HG02885 (cell line): Measurements from ENCODE around the gene GIT2.
"Not testable (repeated sequence)": the region's sequence is repeated elsewhere in the genome, so short reads cannot be mapped to it uniquely, and the experiment has no call there.

ENCODE experiments used
- ATAC-seq: cut with Tn5 transposase; IDR thresholded peaks from one replicate; pipeline ENCODE4 v1.9.1; 2021; ENCODE audit warnings: mild to moderate bottlenecking; ENCODE audit not compliant: unreplicated experiment, poor library complexity

The GIT2 gene, protein sequence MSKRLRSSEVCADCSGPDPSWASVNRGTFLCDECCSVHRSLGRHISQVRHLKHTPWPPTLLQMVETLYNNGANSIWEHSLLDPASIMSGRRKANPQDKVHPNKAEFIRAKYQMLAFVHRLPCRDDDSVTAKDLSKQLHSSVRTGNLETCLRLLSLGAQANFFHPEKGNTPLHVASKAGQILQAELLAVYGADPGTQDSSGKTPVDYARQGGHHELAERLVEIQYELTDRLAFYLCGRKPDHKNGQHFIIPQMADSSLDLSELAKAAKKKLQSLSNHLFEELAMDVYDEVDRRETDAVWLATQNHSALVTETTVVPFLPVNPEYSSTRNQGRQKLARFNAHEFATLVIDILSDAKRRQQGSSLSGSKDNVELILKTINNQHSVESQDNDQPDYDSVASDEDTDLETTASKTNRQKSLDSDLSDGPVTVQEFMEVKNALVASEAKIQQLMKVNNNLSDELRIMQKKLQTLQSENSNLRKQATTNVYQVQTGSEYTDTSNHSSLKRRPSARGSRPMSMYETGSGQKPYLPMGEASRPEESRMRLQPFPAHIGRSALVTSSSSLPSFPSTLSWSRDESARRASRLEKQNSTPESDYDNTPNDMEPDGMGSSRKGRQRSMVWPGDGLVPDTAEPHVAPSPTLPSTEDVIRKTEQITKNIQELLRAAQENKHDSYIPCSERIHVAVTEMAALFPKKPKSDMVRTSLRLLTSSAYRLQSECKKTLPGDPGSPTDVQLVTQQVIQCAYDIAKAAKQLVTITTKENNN

DNA sequence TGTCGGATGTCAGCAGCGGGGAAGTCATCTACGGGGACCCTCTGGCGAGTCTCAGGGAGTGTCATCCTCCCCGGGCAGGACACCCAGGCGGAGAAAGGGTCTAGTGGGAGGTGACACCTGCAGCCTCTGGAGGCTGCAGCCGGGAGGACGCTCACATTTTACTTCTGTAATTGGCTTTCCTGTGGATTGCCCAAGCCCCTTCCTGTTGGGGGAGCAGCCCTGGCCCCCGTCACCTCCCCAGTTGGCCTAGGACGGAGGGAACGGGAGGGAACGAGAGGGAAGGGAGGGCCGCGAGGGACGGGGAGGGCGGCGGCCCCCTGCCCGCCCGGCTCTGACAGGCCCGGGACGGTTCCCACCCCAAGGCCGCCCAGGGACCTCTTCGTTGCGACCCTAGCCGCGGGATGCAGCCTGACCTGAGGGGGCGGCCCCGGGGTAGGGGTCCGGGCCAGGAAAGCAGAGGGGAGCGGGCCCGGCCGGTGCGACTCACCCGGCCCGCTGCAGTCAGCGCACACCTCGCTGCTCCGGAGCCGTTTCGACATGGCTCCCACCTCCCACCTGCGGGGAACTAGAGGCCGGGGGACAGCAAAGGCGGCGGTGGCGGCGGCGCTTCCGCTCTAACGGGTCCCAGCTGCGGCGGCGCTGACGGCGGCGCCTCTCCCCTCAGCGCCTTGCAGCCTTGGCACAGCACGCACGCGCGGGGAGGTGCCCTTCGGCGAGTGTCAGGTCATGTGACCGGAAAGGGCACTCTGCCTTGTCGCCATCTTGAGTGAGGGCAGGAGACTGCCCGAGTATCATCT lies at the start of gene GIT2:
TSS of gene GIT2 (minus strand) at position 683 of the 797 bp plus-strand sequence. CDS start at position 539, 144 bp downstream.
- peak; percentile 73 for ATAC-seq

DNA sequence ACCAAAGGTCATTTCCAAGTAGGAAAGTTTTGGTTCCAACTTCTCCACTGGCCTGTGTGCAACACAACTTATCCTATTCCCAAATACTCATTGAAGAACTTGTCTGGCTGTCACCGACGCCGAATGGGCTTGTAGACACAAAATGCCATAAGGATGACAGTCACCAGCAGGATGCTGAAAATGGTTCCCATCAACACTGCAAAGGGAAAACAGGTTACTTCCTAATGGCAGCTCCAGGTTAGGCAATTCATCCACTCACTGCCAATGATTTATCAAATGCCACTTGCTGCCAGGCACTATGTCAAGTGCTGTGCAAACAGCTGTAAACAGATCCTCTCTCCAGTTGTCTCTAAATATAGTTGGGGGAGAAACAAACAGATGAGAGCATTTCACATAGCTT lies 46.1 kb upstream of the GIT2 start:
- ATAC-seq, result no peak

DNA sequence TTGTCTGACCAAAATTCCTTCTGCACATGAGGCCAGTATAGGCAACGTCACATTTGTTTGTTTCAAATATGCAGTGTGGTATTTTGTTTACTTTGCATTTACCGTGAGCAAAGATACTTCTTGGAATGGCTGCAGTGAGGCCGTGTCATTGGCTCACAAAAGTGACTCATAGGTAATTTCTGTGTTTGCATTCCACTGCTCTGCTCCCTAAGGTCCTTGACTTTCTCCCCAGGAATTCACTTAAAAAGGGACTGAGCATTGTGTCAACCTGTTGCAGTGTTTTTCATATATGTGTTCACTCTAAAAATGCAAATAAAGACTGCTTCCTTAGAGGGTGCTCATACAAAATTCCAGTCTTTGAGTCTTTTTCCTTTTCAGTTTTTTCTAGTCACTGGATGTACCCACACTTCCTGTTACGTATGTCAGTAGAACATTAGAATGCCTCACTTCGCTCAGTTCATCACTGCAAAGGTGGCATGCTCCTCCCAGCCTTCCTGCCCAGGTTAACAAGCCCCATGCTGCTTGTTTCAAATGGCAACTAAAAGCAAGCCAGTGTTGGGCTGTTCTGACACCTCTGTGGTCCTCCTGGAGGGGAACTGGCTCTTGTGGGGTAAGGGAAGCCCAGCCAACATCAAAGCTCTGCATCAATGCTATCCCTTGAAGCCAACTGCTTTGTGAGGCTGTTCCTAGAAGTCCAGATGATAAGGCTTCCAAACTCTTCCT lies 43.1 kb upstream of the GIT2 start:
- no peak for ATAC-seq

DNA sequence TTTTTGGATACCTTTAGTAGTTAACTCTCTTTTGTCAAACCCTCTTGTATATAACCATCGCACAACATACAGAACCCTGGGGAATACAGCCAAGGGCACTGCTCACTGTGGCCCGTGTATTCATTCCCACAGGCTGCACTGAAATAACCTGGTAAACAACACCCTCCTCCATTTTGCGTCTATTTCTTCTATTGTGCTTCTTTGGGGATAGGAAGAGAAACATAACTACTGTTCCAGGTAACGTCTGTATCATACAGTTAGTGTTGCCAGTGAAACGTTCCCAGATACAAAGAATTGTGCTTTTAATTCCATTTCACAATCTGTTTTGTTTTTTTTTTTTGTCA lies 42.5 kb upstream of the GIT2 start:
- ATAC-seq, result no peak

DNA sequence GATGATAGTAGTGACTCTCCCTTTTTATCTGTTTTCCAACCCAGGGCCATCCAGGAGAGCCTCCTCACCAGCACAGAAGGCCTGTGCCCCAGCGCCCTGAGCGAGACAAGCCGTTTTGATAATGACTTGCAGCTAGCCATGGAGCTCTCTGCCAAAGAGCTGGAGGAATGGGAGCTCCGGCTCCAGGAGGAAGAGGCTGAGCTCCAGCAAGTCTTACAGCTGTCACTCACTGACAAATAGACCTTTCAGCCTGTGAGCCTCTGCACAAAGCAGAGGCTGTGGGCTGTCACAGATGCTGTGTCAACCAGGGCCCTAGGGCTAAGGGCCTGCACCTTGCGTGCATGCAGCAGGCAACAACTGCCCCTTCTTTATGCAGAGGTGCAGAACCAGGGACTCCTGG lies 41.1 kb upstream of the GIT2 start:
- ATAC-seq, result no peak

DNA sequence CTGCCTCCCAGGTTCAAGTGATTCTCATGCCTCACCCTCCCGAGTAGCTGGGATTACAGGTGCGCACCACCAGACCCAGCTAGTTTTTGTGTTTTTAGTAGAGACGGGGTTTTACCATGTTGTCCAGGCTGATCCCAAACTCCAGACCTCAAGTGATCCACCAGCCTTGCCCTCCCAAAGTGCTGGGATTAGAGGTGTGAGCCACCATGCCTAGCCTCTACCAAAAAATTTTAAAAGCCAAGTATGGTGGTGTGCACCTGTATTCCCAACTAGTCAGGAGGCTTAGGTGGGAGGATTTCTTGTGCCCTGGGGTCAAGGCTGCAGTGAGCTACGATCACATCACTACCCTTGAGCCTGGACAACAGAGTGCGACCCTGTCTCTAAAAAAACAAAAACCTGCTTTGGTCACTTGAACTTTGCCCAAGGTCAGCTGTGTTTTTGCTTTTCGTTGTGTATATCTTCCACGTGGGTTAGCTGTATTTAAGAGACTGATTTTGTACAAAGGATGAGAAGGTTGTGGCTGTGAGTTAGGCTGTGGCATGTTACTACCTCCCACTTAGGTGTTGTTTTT lies 39.5 kb upstream of the GIT2 start:
- no peak for ATAC-seq

DNA sequence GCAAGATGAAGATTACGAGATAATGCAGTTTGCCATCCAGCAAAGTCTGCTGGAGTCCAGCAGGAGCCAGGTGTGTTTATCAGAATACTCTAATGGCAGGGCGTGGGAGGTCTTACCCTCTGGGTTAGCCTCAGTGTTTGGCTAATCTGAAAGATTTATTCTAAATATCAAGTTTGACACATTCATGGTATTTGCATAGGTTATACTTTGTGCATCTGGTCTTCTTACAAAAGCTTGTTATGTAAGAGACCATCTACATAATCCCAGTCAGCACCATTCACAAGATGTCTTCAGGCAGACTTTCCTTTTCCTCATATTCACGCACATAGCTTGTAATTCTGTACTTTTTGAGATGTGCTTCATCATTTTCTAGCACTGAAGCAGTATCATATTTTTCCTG lies 37.7 kb upstream of the GIT2 start:
- ATAC-seq, result no peak

DNA sequence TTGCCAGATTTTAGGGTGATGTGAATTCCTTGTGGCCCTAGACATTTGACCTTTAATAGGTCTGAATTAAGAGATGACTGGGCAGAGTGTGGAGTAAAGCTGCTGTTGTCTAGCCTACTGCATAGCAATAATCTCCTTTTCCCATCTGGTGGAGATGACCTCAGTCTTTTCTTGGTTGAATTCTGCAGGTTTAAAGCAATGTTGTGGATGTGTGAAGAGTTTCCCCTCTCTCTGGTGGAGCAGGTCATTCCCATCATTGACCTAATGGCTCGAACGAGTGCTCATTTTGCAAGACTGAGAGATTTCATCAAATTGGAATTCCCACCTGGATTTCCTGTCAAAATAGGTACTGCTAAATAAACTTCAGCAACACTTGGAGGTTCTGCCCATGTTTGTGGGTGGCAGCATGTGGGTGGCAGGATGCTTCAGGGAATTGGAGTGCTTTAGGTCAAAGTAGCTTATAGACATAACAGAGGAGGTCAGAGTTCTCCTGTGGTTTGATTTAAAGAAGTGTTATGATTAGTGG lies 33.2 kb upstream of the GIT2 start:
- ATAC-seq, result no peak

DNA sequence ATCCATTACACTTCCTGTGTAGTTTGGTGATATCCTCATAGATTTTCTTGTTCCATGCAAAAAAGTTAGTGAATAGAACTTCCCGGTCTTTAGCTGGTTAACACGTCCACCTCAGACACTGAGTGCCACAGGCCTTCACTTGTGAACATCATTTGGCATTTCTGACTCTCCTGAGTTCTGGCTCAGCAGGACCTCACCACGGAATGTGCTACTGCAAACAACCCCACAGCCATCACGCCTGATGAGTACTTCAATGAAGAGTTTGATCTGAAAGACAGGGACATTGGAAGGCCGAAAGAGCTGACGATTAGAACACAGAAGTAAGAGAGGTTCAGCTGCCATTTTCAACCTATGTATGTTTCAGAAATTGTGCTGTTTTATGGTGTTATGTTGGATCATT lies 32.2 kb upstream of the GIT2 start:
- no peak for ATAC-seq

DNA sequence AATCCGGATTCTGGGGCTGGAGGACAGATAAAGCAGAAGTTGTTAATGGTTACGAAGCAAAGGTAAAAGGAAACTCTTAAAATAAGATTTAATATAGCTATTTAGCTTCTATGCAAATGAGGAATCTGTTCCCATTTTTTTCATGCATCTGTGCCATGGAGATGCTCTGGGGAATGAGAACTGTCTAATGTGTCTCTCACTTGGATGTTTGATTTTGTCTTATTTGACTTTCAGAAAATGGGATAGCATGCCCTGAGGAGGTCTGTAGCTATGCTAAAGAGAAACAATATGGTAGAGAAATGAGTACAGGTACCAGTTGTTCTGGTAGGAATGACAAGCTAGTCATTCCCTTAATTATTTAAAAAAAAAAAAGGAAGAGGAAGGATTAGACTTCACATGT lies 27.9 kb upstream of the GIT2 start:
- ATAC-seq, result no peak

DNA sequence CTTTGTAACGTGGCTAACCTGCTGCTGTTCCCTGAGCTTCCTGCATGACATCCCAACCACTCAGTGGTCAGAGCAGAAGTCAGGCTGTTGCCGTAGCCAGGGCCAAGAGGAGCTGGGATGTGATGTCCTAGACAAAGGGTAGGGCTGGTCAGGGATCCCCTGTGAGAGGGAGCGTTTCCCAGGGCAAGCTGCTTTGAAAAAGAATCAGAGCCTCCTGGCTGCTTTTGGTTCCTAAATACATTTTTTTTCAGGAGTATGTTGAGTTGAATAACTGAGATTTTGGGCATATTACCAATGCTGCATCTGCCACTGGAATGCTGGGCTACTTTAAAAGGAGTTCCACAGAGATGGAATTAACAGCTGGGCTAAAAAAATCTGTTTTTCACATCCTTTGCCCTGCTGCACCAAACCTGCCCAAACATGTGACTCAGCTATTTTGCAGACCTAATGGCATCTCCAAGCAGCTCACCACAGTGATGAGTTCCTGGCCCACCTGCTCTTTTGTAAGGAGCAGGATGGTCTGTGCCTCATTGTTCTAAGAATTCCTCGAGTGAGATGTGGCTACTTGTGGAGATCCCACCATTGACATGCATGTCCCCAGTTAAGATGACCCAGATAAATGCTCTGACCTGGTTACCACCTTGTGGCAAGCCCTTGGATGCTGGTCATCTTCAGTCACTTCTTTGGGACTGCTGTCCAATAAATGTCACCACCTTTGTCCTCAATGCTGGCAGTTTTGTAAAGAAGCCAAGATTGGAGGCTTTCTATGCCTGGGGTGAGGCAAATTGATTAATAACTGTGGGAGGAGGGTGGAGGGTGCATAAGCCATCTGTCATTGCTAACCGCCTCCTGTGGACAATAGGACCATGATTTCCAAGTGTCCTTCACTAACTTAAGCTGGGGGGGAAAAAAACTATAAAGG lies 27.2 kb upstream of the GIT2 start:
- ATAC-seq, result no peak

DNA sequence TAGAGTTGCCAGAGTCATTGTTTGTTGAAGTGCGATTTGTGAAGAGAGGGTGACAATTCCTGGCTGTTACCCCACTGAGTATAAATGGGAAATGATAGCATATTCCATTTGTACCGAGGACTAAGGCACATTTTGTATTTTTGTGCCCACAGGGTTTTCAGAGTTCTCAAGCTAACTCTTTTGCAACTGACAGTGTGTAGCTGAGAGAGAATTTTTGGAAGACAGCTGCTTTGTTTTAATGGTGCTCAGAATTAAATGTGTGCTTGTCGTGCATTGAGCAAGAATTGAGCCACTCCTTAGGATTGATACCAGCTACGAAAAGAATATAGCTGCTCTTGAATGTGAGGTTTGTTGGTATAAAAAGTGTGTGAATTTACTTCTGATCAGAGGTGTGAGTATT lies 24.8 kb upstream of the GIT2 start:
- ATAC-seq, result no peak

DNA sequence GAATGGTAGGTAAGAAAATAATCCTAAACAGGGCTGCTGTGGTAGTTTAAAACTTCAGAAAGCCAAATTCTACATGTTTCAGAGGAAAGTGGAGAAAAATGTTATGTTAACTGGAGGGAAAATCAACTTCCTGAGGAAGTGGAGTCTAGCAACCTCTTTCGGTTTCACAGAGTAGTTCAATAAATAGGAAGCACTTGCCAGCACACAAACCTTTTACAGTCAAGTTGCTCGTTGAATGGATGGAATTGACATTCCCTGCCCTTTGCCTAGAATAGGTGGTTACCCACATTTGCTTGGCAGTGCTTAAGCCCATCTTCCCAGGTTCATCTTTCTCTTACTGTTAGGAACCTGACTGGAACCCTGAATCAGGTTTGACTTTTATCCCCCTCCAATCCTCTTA lies 19.0 kb upstream of the GIT2 start:
- no peak for ATAC-seq

DNA sequence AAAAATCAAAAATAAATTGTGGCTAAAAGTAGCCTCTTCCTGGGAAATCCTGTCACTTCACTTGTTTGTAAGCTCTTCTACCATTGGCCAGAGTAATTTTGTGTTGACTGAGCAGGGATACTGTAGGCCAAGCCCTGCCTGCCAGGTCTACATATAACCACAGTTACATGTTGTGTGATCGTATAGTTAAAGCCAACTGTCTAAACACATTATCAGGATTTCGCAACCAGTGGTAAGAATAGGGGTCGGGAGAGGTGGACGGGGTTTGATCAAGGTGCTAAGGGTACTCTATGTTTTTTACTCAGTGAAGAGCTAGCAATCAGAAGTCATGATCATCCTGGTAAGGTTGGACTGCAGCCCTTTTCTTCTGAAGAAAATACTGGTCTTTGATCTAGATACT lies 16.5 kb upstream of the GIT2 start:
- no peak for ATAC-seq

DNA sequence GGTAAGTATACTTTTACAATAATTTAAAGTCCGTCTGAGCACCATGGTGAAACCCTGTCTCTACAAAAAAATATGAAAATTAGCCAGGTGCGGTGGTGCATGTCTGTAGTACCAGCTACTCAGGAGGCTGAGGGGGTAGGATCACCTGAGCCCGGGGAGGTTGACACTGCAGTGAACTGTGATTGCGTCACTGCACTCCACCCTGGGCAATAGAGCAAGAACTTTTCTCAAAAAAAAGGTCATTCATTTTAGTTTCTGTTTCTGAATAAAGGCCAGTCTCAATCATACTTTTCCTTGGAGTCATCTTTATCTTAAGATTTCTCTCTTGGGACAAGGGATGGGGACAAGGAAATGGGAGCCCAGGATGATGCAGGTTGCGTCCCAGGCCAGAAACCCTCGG lies 16.0 kb upstream of the GIT2 start:
- peak; percentile 65 for ATAC-seq

DNA sequence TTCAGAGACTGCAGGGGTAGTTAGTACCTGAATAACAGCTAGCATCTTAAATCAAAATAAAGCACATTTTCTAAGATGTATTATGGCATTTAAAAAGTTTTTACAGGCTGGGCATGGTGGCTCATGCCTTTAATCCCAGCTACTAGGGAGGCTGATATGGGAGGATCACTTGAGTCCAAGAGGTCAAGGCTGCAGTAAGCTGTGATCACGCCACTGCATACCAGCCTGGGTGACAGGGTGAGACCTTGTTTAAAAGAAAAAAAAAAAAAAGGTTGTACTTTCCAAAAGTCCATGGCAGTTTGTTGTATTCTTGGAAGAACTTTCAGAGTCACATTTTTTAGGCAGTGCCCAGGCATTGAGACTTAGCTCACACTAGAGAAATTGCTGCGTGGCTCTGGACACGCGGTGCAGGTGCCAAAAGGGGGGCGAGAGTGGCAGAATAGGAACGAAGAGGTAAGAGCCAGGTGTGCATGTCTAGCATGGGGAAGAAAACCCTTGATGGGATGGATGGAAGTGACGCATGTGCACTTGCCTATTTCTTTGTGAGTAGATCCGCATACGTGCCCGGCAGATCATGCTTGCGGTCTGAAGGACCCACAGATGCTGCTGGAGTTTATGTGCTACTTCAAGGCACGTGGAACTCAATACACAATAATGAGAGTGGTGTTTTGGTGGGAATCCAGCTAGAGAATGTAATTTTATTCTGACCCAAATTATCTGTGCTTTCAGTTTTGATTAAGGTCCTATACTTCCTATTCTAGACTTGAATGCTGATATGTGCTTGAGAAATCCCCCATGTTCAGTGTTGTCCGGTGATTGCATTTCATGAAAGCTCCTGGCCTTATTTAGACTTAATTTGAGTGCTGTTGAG lies 14.9 kb upstream of the GIT2 start:
- peak; percentile 53 for ATAC-seq

DNA sequence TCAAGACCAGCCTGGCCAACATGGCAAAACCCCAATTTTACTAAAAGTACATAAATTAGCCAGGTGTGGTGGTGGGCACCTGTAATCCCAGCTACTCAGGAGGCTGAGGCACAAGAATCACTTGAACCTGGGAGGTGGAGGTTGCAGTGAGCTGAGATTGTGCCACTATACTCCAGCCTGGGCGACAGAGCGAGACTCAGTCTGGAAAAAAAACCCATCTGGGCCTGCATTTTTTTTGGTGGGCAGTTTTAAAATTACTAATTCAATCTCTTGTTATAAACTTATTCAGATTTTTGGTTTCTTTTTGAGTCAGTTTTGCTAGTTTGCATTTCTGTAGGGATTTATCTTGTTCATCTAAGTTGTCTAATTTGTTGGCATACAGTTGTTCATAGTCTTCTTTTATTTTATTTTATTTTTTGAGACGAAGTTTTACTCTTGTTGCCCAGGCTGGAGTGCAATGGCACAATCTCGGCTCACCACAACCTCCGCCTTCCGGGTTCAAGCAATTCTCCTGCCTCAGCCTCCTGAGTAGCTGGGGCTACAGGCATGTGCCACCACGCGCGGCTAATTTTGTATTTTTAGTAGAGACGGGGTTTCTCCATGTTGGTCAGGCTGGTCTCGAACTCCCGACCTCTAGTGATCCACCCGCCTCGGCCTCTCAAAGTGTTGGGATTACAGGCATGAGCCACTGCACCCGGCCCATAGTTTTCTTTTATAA lies 12.7 kb upstream of the GIT2 start:
- not testable (repeated sequence) for ATAC-seq
